HUES6 (cell line): ENCODE results near the gene NOD1.

Experiments
- H3K27ac ChIP-seq: 2 replicates; pipeline ENCODE4 v1.7.0; 2013; ENCODE audit warnings: low read depth, mild to moderate bottlenecking, low read length, inconsistent platforms
- H3K27me3 ChIP-seq: 2 replicates; pipeline ENCODE4 v1.6.1; 2013; ENCODE audit warnings: low read length; ENCODE audit not compliant: control insufficient read depth, insufficient read depth
- H3K36me3 ChIP-seq: 2 replicates; pipeline ENCODE4 v1.6.1; 2013; ENCODE audit warnings: low read length; ENCODE audit not compliant: control insufficient read depth, insufficient read depth
- H3K4me1 ChIP-seq: 2 replicates; pipeline ENCODE4 v1.6.1; 2013; ENCODE audit warnings: low read length; ENCODE audit not compliant: control insufficient read depth, insufficient read depth
- H3K4me3 ChIP-seq: 2 replicates; pipeline ENCODE4 v1.5.1; 2013; ENCODE audit warnings: low read depth, low read length
- H3K9ac ChIP-seq: one replicate; pipeline ENCODE4 v1.6.1; 2013; ENCODE audit warnings: mild to moderate bottlenecking, low read length
- H3K9me3 ChIP-seq: 2 replicates; pipeline ENCODE4 v1.6.1; 2013; ENCODE audit warnings: low read depth, low read length; ENCODE audit not compliant: control insufficient read depth, insufficient read depth

Gene NOD1

GRCh38 chr7:30413864-30414263 is 64.7 kb downstream of the NOD1 start:
- no peaks in the 10 kb centered on the region for H3K27me3 ChIP-seq
- H3K9ac ChIP-seq = no peak overlapping the region
- no peaks in the 10 kb centered on the region for H3K36me3 ChIP-seq
- H3K9me3 ChIP-seq = peaks cover 11% of the 10 kb centered on the region
- H3K4me3 ChIP-seq = no peak overlapping the region
- no peak overlapping the region for H3K27ac ChIP-seq
- H3K4me1 ChIP-seq = peaks cover 4% of the 10 kb centered on the region; the same call in 1 of the 2 replicates

GRCh38 chr7:30412782-30413504 is 65.6 kb downstream of the NOD1 start:
- Histone ChIP-seq H3K9me3 (peaks cover 11% of the 10 kb centered on the region), H3K9ac (no peak overlapping the region)

GRCh38 chr7:30411897-30412296 is 66.7 kb downstream of the NOD1 start:
- Histone ChIP-seq H3K27ac (no peak overlapping the region), H3K9ac (no peak overlapping the region), H3K36me3 (no peaks in the 10 kb centered on the region), H3K27me3 (no peaks in the 10 kb centered on the region), H3K4me3 (no peak overlapping the region), H3K4me1 (peaks cover 4% of the 10 kb centered on the region; the same call in 1 of the 2 replicates), H3K9me3 (peaks cover 11% of the 10 kb centered on the region)

More at GRCh38 chr7:30412782-30413504, 65.6 kb downstream of the NOD1 start:
- Histone ChIP-seq H3K4me3 (no peak overlapping the region), H3K27me3 (no peaks in the 10 kb centered on the region), H3K36me3 (no peaks in the 10 kb centered on the region), H3K27ac (no peak overlapping the region), H3K4me1 (peaks cover 4% of the 10 kb centered on the region; the same call in 1 of the 2 replicates)

GRCh38 chr7:30411173-30411572 is 67.4 kb downstream of the NOD1 start:
- no peak overlapping the region for H3K27ac ChIP-seq

GRCh38 chr7:30406664-30407425 is 71.7 kb downstream of the NOD1 start:
- no peaks in the 10 kb centered on the region for H3K36me3 ChIP-seq
- no peaks in the 10 kb centered on the region for H3K9me3 ChIP-seq
- H3K4me1 ChIP-seq = no peaks in the 10 kb centered on the region
- H3K27ac ChIP-seq = no peak overlapping the region
- no peaks in the 10 kb centered on the region for H3K27me3 ChIP-seq
- no peak overlapping the region for H3K9ac ChIP-seq
- H3K4me3 ChIP-seq = no peak overlapping the region

More at GRCh38 chr7:30411173-30411572, 67.4 kb downstream of the NOD1 start:
- Histone ChIP-seq H3K9ac (no peak overlapping the region), H3K27me3 (no peaks in the 10 kb centered on the region), H3K36me3 (no peaks in the 10 kb centered on the region), H3K4me3 (no peak overlapping the region), H3K4me1 (peaks cover 4% of the 10 kb centered on the region; the same call in 1 of the 2 replicates), H3K9me3 (peaks cover 11% of the 10 kb centered on the region)

- Histone ChIP-seq H3K9me3 (no peaks in the 10 kb centered on the region), H3K4me3 (no peak overlapping the region)
Measured at GRCh38 chr7:30405179-30405578, 73.4 kb downstream of the NOD1 start.

GRCh38 chr7:30403477-30403876 is 75.1 kb downstream of the NOD1 start:
- no peak overlapping the region for H3K4me3 ChIP-seq
- H3K27me3 ChIP-seq = no peaks in the 10 kb centered on the region
- H3K9ac ChIP-seq = no peak overlapping the region
- H3K36me3 ChIP-seq = no peaks in the 10 kb centered on the region
- H3K9me3 ChIP-seq = no peaks in the 10 kb centered on the region
- H3K27ac ChIP-seq = no peak overlapping the region
- no peaks in the 10 kb centered on the region for H3K4me1 ChIP-seq

More at GRCh38 chr7:30405179-30405578, 73.4 kb downstream of the NOD1 start:
- Histone ChIP-seq H3K27ac (no peak overlapping the region), H3K9ac (no peak overlapping the region), H3K36me3 (no peaks in the 10 kb centered on the region), H3K27me3 (no peaks in the 10 kb centered on the region), H3K4me1 (no peaks in the 10 kb centered on the region)

GRCh38 chr7:30396389-30396788 is 82.2 kb downstream of the NOD1 start:
- Histone ChIP-seq H3K4me1 (peaks cover 6% of the 10 kb centered on the region), H3K36me3 (no peaks in the 10 kb centered on the region), H3K27me3 (no peaks in the 10 kb centered on the region), H3K27ac (no peak overlapping the region), H3K9me3 (no peaks in the 10 kb centered on the region), H3K4me3 (no peak overlapping the region), H3K9ac (no peak overlapping the region)

GRCh38 chr7:30395676-30396075 is 82.9 kb downstream of the NOD1 start:
- no peaks in the 10 kb centered on the region for H3K36me3 ChIP-seq
- H3K9me3 ChIP-seq = no peaks in the 10 kb centered on the region
- peaks cover 14% of the 10 kb centered on the region for H3K4me1 ChIP-seq
- H3K27me3 ChIP-seq = no peaks in the 10 kb centered on the region
- no peak overlapping the region for H3K4me3 ChIP-seq
- H3K9ac ChIP-seq = no peak overlapping the region
- no peak overlapping the region for H3K27ac ChIP-seq

GRCh38 chr7:30391806-30392205 is 86.8 kb downstream of the NOD1 start:
- Histone ChIP-seq H3K4me1 (peaks cover 17% of the 10 kb centered on the region), H3K9me3 (0 out of 2 replicates have a peak, but pooled peaks cover 3% of the 10 kb centered on the region), H3K9ac (no peak overlapping the region), H3K27ac (no peak overlapping the region; the same call in 1 of the 2 replicates), H3K4me3 (no peak overlapping the region), H3K36me3 (no peaks in the 10 kb centered on the region), H3K27me3 (no peaks in the 10 kb centered on the region)
